Neural progenitor cell (in vitro differentiated cells): ENCODE measurements around the gene DEUP1.

Experiments used
- EZH2 ChIP-seq: fragments of 200-600 bp; sonication (generic); IDR thresholded peaks from 2 replicates; pipeline ENCODE4 v1.6.1; 2017; ENCODE audit warnings: antibody characterized with exemption, mild to moderate bottlenecking, moderate library complexity
- EZH2phosphoT487 ChIP-seq: fragments of 200-600 bp; sonication (generic); IDR thresholded peaks from 2 replicates; pipeline ENCODE4 v1.6.1; 2017; ENCODE audit warnings: antibody characterized with exemption
- TF ChIP-seq, protein P1 (sequence below): fragments of 200-600 bp; sonication (generic); IDR thresholded peaks from 2 replicates; pipeline ENCODE4 v1.5.1; 2017; ENCODE audit warnings: antibody characterized with exemption, mild to moderate bottlenecking

DNA sequence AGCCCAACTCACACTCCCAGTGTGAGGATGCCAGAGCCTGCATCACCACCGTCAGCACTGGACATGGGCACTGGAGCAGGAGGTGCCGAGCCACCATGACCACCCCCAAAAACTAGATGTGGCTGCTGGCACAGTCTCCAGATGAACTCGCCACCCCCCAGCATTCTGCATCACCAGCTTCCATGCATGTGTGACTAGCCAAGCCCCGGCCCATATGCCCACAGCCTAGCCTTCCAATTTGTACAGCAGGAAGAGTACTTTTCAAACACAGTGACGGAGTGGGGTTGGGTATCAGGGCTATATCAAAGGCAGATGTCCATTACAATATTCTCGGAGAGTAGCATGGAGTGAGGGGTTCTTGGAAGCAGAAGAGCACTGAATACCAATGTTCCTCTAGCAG lies 149.7 kb downstream of the DEUP1 start:
- TF ChIP-seq, protein P1, sequence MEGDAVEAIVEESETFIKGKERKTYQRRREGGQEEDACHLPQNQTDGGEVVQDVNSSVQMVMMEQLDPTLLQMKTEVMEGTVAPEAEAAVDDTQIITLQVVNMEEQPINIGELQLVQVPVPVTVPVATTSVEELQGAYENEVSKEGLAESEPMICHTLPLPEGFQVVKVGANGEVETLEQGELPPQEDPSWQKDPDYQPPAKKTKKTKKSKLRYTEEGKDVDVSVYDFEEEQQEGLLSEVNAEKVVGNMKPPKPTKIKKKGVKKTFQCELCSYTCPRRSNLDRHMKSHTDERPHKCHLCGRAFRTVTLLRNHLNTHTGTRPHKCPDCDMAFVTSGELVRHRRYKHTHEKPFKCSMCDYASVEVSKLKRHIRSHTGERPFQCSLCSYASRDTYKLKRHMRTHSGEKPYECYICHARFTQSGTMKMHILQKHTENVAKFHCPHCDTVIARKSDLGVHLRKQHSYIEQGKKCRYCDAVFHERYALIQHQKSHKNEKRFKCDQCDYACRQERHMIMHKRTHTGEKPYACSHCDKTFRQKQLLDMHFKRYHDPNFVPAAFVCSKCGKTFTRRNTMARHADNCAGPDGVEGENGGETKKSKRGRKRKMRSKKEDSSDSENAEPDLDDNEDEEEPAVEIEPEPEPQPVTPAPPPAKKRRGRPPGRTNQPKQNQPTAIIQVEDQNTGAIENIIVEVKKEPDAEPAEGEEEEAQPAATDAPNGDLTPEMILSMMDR, result no peak
- TF ChIP-seq EZH2, result no peak
- no peak for TF ChIP-seq EZH2phosphoT487
